Endothelial cell of umbilical vein (primary cell): Measurements from ENCODE around the gene IMPA2. TPM values are rescaled to one million over a fixed set of nuclear protein-coding genes. Genes with fewer than 3 reads are reported as not detected.

Experiments used
- BruUV-seq: library from RNA; stranded (reverse); fragments of 400-500 nt; replicated peaks from 2 replicates; lab custom pipeline; 2021; lab: Mats Ljungman, UMichigan
- CTCF ChIA-PET: fragments of 300-600, 350-600 bp; sonication (Branson Sonifier 250); formaldehyde crosslinking; loops from one replicate; lab custom pipeline; 2021; ENCODE audit warnings: antibody characterized with exemption, inconsistent platforms; lab: Charles Lee
- POLR2A ChIA-PET: fragments of 300-600, 350-600 bp; sonication (Branson Sonifier 250); formaldehyde crosslinking; loops from one replicate; lab custom pipeline; 2021; ENCODE audit warnings: antibody characterized with exemption, inconsistent platforms; lab: Charles Lee
- DNase-seq: peaks from one replicate; pipeline ENCODE4 v3.0.0-alpha.2; 2011; ENCODE audit warnings: low read depth, low spot score
- FAIRE-seq: peaks from 2 replicates; lab custom pipeline; 2011; peaks lifted over from hg19 to GRCh38; lab: Jason Lieb, UNC
- H2AFZ ChIP-seq: 2 replicates; pipeline ENCODE4 v1.6.0; 2012; ENCODE audit warnings: low read depth, low read length, control low read depth, inconsistent platforms
- H3K27ac ChIP-seq: 2 replicates; pipeline ENCODE4 v1.5.1; 2011; ENCODE audit warnings: low read depth, mild to moderate bottlenecking, control low read depth, low read length, moderate library complexity; ENCODE audit not compliant: insufficient read depth
- H3K27me3 ChIP-seq, 2 experiments: 2 replicates each; pipeline versions ENCODE4 v1.6.0 to v1.6.1; 2011; ENCODE audit warnings: low read length in 2 of 2, mixed read lengths in 1 of 2; ENCODE audit not compliant: control insufficient read depth in 2 of 2, insufficient read depth in 2 of 2
- H3K36me3 ChIP-seq, 2 experiments: 2 replicates in 1 of 2; 3 replicates in 1 of 2; pipeline ENCODE4 v1.5.1; 2011; ENCODE audit warnings: low read length in 2 of 2, mild to moderate bottlenecking in 1 of 2, moderate library complexity in 1 of 2; ENCODE audit not compliant: control insufficient read depth in 2 of 2, insufficient read depth in 2 of 2; ENCODE audit errors: extremely low read depth in 1 of 2
- H3K4me1 ChIP-seq: 3 replicates; pipeline ENCODE4 v1.5.1; 2011; ENCODE audit warnings: mild to moderate bottlenecking, low read length; ENCODE audit not compliant: control insufficient read depth, insufficient read depth; ENCODE audit errors: extremely low read depth
- H3K4me2 ChIP-seq: 2 replicates; pipeline ENCODE4 v1.6.1; 2011; ENCODE audit warnings: low read length, control low read depth, mixed read lengths; ENCODE audit not compliant: insufficient read depth
- H3K4me3 ChIP-seq, 3 experiments: fragments of 200-600 bp in 1 of 3; sonication (generic), shearing (Covaris generic) in 1 of 3; replicated peaks in 1 of 3; 2 replicates each; pipeline ENCODE4 v1.5.1; 2011 to 2016; ENCODE audit warnings: control low read depth in 3 of 3, low read length in 3 of 3, mild to moderate bottlenecking in 2 of 3, inconsistent platforms in 1 of 3, low read depth in 1 of 3, moderate library complexity in 1 of 3; ENCODE audit not compliant: insufficient read depth in 1 of 3
- H3K79me2 ChIP-seq: 2 replicates; pipeline ENCODE4 v1.6.0; 2012; ENCODE audit warnings: low read length, inconsistent platforms; ENCODE audit not compliant: control insufficient read depth, insufficient read depth
- H3K9ac ChIP-seq: replicated peaks from 2 replicates; pipeline ENCODE3; 2011; ENCODE audit warnings: low read length, control low read depth; ENCODE audit not compliant: insufficient read depth; ENCODE audit errors: extremely low read depth
- H3K9me1 ChIP-seq: replicated peaks from 3 replicates; pipeline ENCODE4 v1.6.0; 2011; ENCODE audit warnings: mild to moderate bottlenecking, low read length; ENCODE audit not compliant: control insufficient read depth, insufficient read depth; ENCODE audit errors: extremely low read depth
- H3K9me3 ChIP-seq: replicated peaks from 2 replicates; pipeline ENCODE4 v1.5.1; 2012; ENCODE audit warnings: low read length, inconsistent platforms; ENCODE audit not compliant: control insufficient read depth, insufficient read depth
- H4K20me1 ChIP-seq: replicated peaks from 2 replicates; pipeline ENCODE3; 2011; ENCODE audit warnings: mild to moderate bottlenecking, low read length; ENCODE audit not compliant: control insufficient read depth, insufficient read depth; ENCODE audit errors: extremely low read depth
- CTCF ChIP-seq, 2 donors: IDR thresholded peaks; 1 replicate in 1 of 2; 2 replicates in 1 of 2; pipeline ENCODE4 v1.5.1; 2011; ENCODE audit warnings: low read length in 2 of 2, mild to moderate bottlenecking in 2 of 2, moderate library complexity in 2 of 2, control low read depth in 1 of 2, inconsistent platforms in 1 of 2, low read depth in 1 of 2; ENCODE audit not compliant: insufficient read depth in 1 of 2; ENCODE audit errors: extremely low read depth in 1 of 2
- EZH2 ChIP-seq: IDR thresholded peaks from 2 replicates; pipeline ENCODE4 v1.6.1; 2012; ENCODE audit warnings: borderline replicate concordance, low read depth, mild to moderate bottlenecking, moderate library complexity, low read length, inconsistent platforms; ENCODE audit not compliant: severe bottlenecking
- FOS ChIP-seq: IDR thresholded peaks from 2 replicates; pipeline ENCODE4 v1.6.1; 2011; ENCODE audit warnings: mild to moderate bottlenecking, low read length, moderate library complexity, borderline replicate concordance; ENCODE audit not compliant: insufficient read depth
- GATA2 ChIP-seq: IDR thresholded peaks from 2 replicates; pipeline ENCODE4 v1.7.0; 2011; ENCODE audit warnings: low read depth, mild to moderate bottlenecking, moderate library complexity, mixed read lengths, low read length; ENCODE audit not compliant: insufficient read length, insufficient read depth
- JUN ChIP-seq: IDR thresholded peaks from 2 replicates; pipeline ENCODE4 v1.6.1; 2011; ENCODE audit warnings: borderline replicate concordance, low read depth; ENCODE audit not compliant: insufficient read length, insufficient read depth
- MYC ChIP-seq: IDR thresholded peaks from one replicate; pipeline ENCODE4 v1.6.1; 2011; ENCODE audit warnings: mild to moderate bottlenecking, low read depth, low read length
- POLR2A ChIP-seq: IDR thresholded peaks from 2 replicates; pipeline ENCODE4 v1.6.1; 2012; ENCODE audit warnings: low read depth, mild to moderate bottlenecking, control low read depth, low read length
- POLR2AphosphoS5 ChIP-seq: IDR thresholded peaks from 2 replicates; pipeline ENCODE4 v1.6.1; 2012; ENCODE audit warnings: low read depth, mild to moderate bottlenecking, control low read depth, low read length, moderate library complexity; ENCODE audit not compliant: insufficient read depth
- dilution Hi-C: fragments of 300-500 bp; cut with MboI; formaldehyde crosslinking; loops from one replicate; pipeline ENCODE4 v1.15.0; 2019; ENCODE audit warnings: low sequenced_read_pairs; ENCODE audit not compliant: extremely low pct_ligation_motif_present
- intact Hi-C: fragments of 100-400 bp; cut with micrococcal nuclease; formaldehyde crosslinking; loops from one replicate; pipeline ENCODE4 v1.10.0; 2022
- polyA plus RNA-seq, 4 experiments: library from polyadenylated mRNA; depleted of rRNA in 3 of 4; stranded (reverse) in 3 of 4; unstranded in 1 of 4; fragments of >200 nt; gene quantifications; 2 replicates each; pipeline versions ENCODE4 v1.2.1 to v1.2.3, GENCODE V29; 2011 to 2012; ENCODE audit warnings: missing spikeins in 1 of 4
- total RNA-seq: library from RNA; stranded (reverse); gene quantifications from 2 replicates; pipeline ENCODE4 v1.2.3, GENCODE V29; 2021
- TF ChIP-seq, protein P1 (sequence below): IDR thresholded peaks from 2 replicates; pipeline ENCODE4 v1.6.1; 2011; ENCODE audit not compliant: insufficient read depth, insufficient read length

Gene IMPA2
- total and polyA plus RNA-seq, 2 donors (not counting 3 experiments of a cell fraction or from before 2014, with no cell fraction given): 6.1 to 8.0 TPM

- DNase-seq: no peak
- Histone ChIP-seq H3K4me1 (no peaks in the 10 kb centered on the region), H3K9me1 (no peaks in the 10 kb centered on the region), H4K20me1 (no peaks in the 10 kb centered on the region), H3K9me3 (no peaks in the 10 kb centered on the region), H3K79me2 (no peaks in the 10 kb centered on the region), H2AFZ (no peak overlapping the region), H3K9ac (no peak overlapping the region), H3K4me2 (no peak overlapping the region), H3K27me3 (no peaks in the 10 kb centered on the region), H3K36me3 (no peaks in the 10 kb centered on the region), H3K27ac (no peak overlapping the region), H3K4me3 (no peak overlapping the region)
- intact Hi-C loops (no loop called here), dilution Hi-C loops (no loop called here)
- POLR2A ChIA-PET: no interaction called here
- TF ChIP-seq FOS (no peak), MYC (no peak), CTCF (IDR thresholded peaks at IDR 0.05; ENCODE audit: extremely low read depth in 1 of 2, insufficient read depth in 1 of 2, low read depth in 1 of 2, low read length in 2 of 2) (no peak), POLR2AphosphoS5 (no peak), EZH2 (no peak), JUN (no peak), GATA2 (no peak), POLR2A (no peak)
- TF ChIP-seq, protein P1, sequence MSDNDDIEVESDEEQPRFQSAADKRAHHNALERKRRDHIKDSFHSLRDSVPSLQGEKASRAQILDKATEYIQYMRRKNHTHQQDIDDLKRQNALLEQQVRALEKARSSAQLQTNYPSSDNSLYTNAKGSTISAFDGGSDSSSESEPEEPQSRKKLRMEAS: no peak
- no peak for FAIRE-seq
- CTCF ChIA-PET: interaction anchor here (10.9 kb wide), 1 partner anchor 53 kb away, joined by 717 read pairs; no protein-coding TSS in a partner anchor
- BruUV-seq: no TSS peak
Observed at GRCh38 chr18:11989966-11990380, 8.7 kb downstream of the IMPA2 start.
